Measurements from ENCODE around the gene NOX4.

NOX4 gene

GRCh38 chr11:89321401-89321800 is 169.8 kb downstream of the NOX4 start:
- no peak for TF ChIP-seq CTCF (IDR thresholded peaks at IDR 0.05)

- TF ChIP-seq CTCF (IDR thresholded peaks at IDR 0.05): no peak
Observed at GRCh38 chr11:89293965-89294679, 197.1 kb downstream of the NOX4 start.

- no peak for TF ChIP-seq CTCF (IDR thresholded peaks at IDR 0.05)
Observed at GRCh38 chr11:89279176-89279575, 212.0 kb downstream of the NOX4 start.

- TF ChIP-seq CTCF (IDR thresholded peaks at IDR 0.05): no peak
Observed at GRCh38 chr11:89275966-89276365, 215.2 kb downstream of the NOX4 start.
